8988T (cell line): ENCODE measurements around the gene LHFPL3.
"Not testable (repeated sequence)": the region's sequence is repeated elsewhere in the genome, so short reads cannot be mapped to it uniquely, and the experiment has no call there.

Experiments
- DNase-seq: peaks from one replicate; pipeline ENCODE4 v3.0.0; 2011

LHFPL3 gene

GRCh38 chr7:104497379-104497967 lies 169.1 kb downstream of the LHFPL3 start:
- no peak for DNase-seq

- no peak for DNase-seq
Measured at GRCh38 chr7:104499975-104500374, 171.6 kb downstream of the LHFPL3 start.

DNA sequence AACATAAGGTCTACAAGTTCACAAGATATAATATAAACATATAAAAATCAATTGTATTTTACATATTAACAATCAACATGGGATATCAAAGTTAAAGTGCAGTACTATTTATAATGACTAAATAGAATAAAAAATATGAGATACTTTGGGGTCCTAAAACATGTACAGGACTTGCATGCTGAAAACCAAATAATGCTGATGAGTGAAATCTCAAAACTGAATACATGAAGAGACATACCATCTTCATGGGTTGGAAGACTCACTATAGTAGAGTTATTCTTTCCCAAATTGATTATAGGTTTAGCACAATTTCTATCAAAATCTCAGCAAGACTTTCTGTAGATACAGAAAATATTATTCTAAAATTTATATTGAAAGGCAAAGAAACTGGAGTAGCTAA lies 181.5 kb downstream of the LHFPL3 start:
- DNase-seq = no peak

GRCh38 chr7:104524853-104525252 lies 196.4 kb downstream of the LHFPL3 start:
- DNase-seq = no peak

DNA sequence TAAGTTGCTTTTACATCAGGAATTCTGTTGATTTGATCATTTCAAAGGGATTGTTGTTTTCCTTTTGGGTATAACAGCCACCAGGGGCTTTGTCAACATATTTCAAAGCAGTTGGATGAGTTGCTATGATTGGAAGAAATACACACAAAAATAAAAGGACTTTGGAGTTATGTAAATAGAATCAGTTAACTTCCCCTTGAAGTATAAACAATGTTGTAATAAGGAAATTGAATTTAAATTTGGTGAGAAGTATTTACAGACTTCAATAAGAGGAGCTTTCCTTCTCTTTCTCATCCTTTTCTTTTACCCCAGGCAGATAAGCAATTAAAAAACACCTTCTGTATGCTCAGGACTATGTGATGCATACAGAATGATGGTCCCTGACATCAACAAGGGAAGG lies 199.7 kb downstream of the LHFPL3 start:
- DNase-seq = no peak

GRCh38 chr7:104529567-104529966 lies 201.2 kb downstream of the LHFPL3 start:
- DNase-seq = no peak

GRCh38 chr7:104530251-104530650 lies 201.8 kb downstream of the LHFPL3 start:
- no peak for DNase-seq

GRCh38 chr7:104534149-104534548 lies 205.7 kb downstream of the LHFPL3 start:
- DNase-seq = no peak

GRCh38 chr7:104535841-104536240 lies 207.4 kb downstream of the LHFPL3 start:
- no peak for DNase-seq

DNA sequence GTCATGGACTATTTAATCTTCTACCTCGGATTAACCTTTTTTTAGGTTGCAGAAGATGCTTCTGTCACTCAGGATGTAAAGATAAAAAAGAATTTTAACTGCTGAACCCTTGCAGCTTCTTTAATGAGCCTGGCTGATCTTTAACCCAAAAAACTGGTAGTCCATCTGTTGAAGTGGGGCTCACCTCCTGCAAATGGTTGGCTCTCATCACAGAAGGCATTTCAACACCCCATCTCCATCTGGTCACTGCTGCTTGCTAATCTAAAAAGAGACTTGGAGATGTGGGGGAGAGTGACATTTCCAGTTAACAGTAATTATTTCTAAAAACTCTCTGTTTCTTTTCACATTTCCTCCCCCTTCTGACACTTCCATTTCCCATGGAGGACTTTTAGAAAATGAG lies 208.6 kb downstream of the LHFPL3 start:
- DNase-seq = no peak

- DNase-seq = no peak
Measured at GRCh38 chr7:104538152-104538551, 209.7 kb downstream of the LHFPL3 start.

DNA sequence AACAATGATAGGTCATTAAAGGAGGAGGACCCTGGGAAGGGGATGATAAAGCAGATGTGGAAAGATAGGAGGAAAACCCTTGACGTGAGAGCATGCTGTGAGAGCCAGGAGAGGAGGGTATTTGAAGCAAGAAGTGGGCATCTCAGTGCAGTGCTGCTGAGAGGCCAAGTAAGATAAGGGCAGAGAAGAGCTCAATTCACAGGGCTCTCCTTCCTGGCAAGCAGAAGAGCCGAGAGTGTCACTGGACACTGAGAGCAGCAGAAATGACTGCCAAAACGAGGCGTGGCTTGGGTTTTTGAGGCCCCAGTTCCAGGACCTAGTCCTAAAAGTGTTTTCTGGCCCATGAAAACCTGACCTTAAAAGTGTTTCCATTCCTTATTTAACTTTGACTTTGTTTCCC lies 213.5 kb downstream of the LHFPL3 start:
- DNase-seq = no peak

DNA sequence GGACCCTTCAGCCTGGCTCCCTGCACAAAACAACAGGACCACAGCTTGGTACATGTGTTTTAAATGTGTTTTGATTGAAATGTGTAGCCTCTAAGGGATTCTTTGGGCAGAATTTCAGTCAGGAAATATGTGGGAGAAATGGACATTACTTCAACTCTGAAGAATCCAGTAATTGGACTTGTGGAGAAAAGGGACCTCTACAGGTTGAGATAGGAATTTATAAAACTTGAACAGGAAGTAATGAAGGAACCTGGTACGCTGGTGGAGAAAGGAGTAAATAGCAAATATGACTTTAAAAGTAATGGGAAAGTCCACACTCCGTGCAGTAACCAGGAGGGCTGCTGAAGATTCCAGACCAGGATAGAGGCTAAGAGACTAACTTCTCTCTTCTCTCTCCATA lies 220.5 kb downstream of the LHFPL3 start:
- DNase-seq = no peak

DNA sequence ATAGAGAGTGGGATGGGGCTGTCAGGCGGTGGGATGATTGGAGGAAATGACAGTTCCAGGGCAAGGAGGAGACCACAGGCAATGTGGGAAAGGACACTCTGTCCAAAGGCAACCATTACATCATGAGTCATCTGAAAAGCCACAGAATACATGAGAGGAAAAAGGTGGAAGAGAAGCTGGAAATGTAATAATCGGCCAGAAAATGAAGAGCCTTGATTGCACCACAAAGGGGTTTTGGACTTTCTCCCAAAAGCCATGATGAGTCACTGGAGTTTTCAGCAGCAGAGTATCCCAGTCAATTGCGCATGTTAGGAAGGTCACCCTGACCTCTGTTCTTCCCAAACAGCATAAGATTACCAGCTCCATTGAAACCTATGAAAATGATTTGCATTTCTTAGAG lies 222.0 kb downstream of the LHFPL3 start:
- no peak for DNase-seq

GRCh38 chr7:104551226-104551625 lies 222.8 kb downstream of the LHFPL3 start:
- DNase-seq = no peak

GRCh38 chr7:104552102-104552501 lies 223.7 kb downstream of the LHFPL3 start:
- DNase-seq = no peak

DNA sequence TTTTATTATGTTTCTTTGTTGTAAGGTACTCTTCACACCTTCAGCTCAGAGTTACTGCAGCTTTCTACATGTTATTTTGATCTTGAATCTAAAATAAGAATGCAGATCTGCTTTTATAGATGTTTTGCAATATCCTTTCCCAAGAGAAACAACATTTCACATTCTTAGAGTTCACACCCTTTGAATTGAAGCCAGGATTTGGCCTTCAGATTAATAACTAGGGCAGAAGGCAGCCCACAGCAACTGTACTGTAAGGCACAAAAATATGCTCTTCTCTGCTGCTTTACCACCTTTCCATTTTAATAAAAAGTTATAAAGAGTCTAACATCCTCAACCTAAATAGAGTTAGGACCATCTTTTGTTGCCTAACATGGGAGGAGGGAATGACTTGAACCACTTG lies 224.7 kb downstream of the LHFPL3 start:
- no peak for DNase-seq

DNA sequence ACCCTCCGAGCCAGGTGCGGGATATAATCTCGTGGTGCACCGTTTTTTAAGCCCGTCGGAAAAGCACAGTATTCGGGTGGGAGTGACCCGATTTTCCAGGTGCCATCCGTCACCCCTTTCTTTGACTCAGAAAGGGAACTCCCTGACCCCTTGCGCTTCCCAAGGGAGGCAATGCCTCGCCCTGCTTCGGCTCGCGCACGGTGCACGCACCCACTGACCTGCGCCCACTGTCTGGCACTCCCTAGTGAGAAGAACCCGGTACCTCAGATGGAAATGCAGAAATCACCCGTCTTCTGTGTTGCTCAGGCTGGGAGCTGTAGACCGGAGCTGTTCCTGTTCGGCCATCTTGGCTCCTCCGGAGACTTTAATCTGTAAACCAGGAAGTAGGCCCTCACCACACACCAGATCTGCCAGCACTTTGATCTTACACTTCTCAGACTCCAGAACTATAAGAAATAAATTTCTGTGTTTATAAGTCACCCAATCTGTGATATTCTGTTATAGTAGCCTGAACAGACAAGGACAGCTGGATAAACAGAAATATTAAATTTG lies 235.0 kb downstream of the LHFPL3 start:
- DNase-seq = not testable (repeated sequence)

- DNase-seq = no peak
Measured at GRCh38 chr7:104569751-104570150, 241.3 kb downstream of the LHFPL3 start.

- no peak for DNase-seq
Measured at GRCh38 chr7:104572554-104572953, 244.2 kb downstream of the LHFPL3 start.

- no peak for DNase-seq
Measured at GRCh38 chr7:104584620-104585019, 256.2 kb downstream of the LHFPL3 start.

DNA sequence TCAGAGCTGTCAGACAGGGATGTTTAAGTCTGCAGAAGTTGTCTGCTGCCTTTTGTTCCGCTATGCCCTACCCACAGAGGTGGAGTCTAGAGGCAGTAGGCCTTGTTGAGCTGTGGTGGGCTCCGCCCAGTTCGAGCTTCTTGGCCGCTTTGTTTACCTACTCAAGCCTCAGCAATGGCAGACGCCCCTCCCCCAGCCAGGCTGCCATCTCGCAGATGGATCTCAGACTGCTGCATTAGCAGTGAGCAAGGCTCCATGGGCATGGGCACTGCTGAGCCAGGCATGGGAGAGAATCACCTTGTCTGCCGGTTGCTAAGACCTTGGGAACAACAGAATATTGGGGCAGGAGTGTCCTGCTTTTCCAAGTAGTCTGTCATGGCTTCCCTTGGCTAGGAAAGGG lies 267.2 kb downstream of the LHFPL3 start:
- not testable (repeated sequence) for DNase-seq

GRCh38 chr7:104603957-104604356 lies 275.6 kb downstream of the LHFPL3 start:
- no peak for DNase-seq

GRCh38 chr7:104604706-104605105 lies 276.3 kb downstream of the LHFPL3 start:
- DNase-seq = no peak

GRCh38 chr7:104621321-104621720 lies 292.9 kb downstream of the LHFPL3 start:
- no peak for DNase-seq
